ENCODE measurements around the gene ATXN3L. TPM values are rescaled to one million over a fixed set of nuclear protein-coding genes. Genes with fewer than 3 reads are reported as not detected.

The ATXN3L gene
- total RNA-seq, 1 donor = not detected

Other genes with a start within 250 kb of the ATXN3L start
- 0.27 TPM in 1 of 2 replicates, not detected in the other for gene EGFL6, start 249.5 kb upstream of the ATXN3L start, total RNA-seq (ENCODE audit: low replicate concordance)